Right ventricle myocardium superior (tissue), 1 donor: Measurements from ENCODE around the gene UBE2Q1. TPM values are rescaled to one million over a fixed set of nuclear protein-coding genes. Genes with fewer than 3 reads are reported as not detected.

ENCODE experiments used
- ATAC-seq: fragments of 200-7000 bp; cut with Tn5 transposase; one replicate; pipeline ENCODE4 v1.9.1; 2020; ENCODE audit warnings: mild to moderate bottlenecking; ENCODE audit not compliant: poor library complexity
- DNase-seq: peaks from one replicate; pipeline ENCODE4 v3.0.0-alpha.2; 2020
- intact Hi-C: fragments of 100-400 bp; cut with DNase I; formaldehyde crosslinking; loops from one replicate; pipeline ENCODE4 v1.11.2; 2022
- total RNA-seq: library from RNA; stranded (reverse); fragmentation: NEBNext Ultra II Directional; extraction: Animal tissue kit (Norgen Biotek cat#: 25700); gene quantifications from one replicate; pipeline ENCODE4 v1.2.1, GENCODE V29; 2021
- donor health status: DM: no; HTN: yes; CAD: no; lungs with severe emphysema.

The UBE2Q1 gene
- total RNA-seq, 1 donor from 2014 or later: 46.6 TPM

- intact Hi-C loops: no loop called here
- no peak for DNase-seq
- no peak for ATAC-seq
Observed at GRCh38 chr1:154529308-154529707, 29.2 kb downstream of the UBE2Q1 start.

- intact Hi-C loops: no loop called here
- ATAC-seq (no peak), DNase-seq (no peak)
Observed at GRCh38 chr1:154527192-154527591, 31.3 kb downstream of the UBE2Q1 start.

- no peak for ATAC-seq
- intact Hi-C loops: no loop called here
- DNase-seq: no peak
Observed at GRCh38 chr1:154524881-154525280, 33.6 kb downstream of the UBE2Q1 start.

GRCh38 chr1:154521695-154522094, 36.8 kb downstream of the UBE2Q1 start:
- intact Hi-C loops: no loop called here
- no peak for DNase-seq

GRCh38 chr1:154520333-154520732, 38.1 kb downstream of the UBE2Q1 start:
- peak; percentile 88 for ATAC-seq
- intact Hi-C loops: no loop called here
- no peak for DNase-seq

More at GRCh38 chr1:154521695-154522094, 36.8 kb downstream of the UBE2Q1 start:
- no peak for ATAC-seq

GRCh38 chr1:154519591-154519991, 38.9 kb downstream of the UBE2Q1 start:
- ATAC-seq (peak; percentile 71), DNase-seq (no peak)
- intact Hi-C loops: no loop called here

- intact Hi-C loops: no loop called here
- ATAC-seq: no peak
- no peak for DNase-seq
Observed at GRCh38 chr1:154517661-154518060, 40.8 kb downstream of the UBE2Q1 start.

- DNase-seq (no peak), ATAC-seq (no peak)
- intact Hi-C loops: no loop called here
Observed at GRCh38 chr1:154514066-154514553, 44.4 kb downstream of the UBE2Q1 start.

GRCh38 chr1:154512760-154513159, 45.7 kb downstream of the UBE2Q1 start:
- ATAC-seq (no peak), DNase-seq (no peak)
- intact Hi-C loops: no loop called here

GRCh38 chr1:154503898-154504297, 54.6 kb downstream of the UBE2Q1 start:
- DNase-seq: no peak
- no peak for ATAC-seq
- intact Hi-C loops: no loop called here

- peak; percentile 46 for DNase-seq
- intact Hi-C loops: no loop called here
- ATAC-seq: peak; percentile 58
Observed at GRCh38 chr1:154502744-154503115, 55.7 kb downstream of the UBE2Q1 start.

- intact Hi-C loops: no loop called here
- DNase-seq: peak; percentile 75
- ATAC-seq: peak; percentile 69
Observed at GRCh38 chr1:154502066-154502743, 56.3 kb downstream of the UBE2Q1 start, which contains the start of the genes SHE and TDRD10. SHE (minus strand) TSS chr1:154502412; CDS start chr1:154502026, 386 bp downstream. TDRD10 (plus strand) TSS chr1:154502219; CDS start chr1:154506904, 4,685 bp downstream.

- ATAC-seq: peak; percentile 84
- DNase-seq: peak; percentile 80
- intact Hi-C loops: no loop called here
Observed at GRCh38 chr1:154501423-154502065, 56.9 kb downstream of the UBE2Q1 start.

GRCh38 chr1:154500533-154500932, 57.9 kb downstream of the UBE2Q1 start:
- intact Hi-C loops: no loop called here
- ATAC-seq (no peak), DNase-seq (no peak)

- DNase-seq: no peak
- intact Hi-C loops: no loop called here
- no peak for ATAC-seq
Observed at GRCh38 chr1:154499446-154499845, 59.0 kb downstream of the UBE2Q1 start.

Other genes with a start within 250 kb of the UBE2Q1 start
- gene AQP10, start 237.6 kb downstream of the UBE2Q1 start, total RNA-seq: 0.08 TPM
- 11.0 TPM for gene ATP8B2, start 233.1 kb downstream of the UBE2Q1 start, total RNA-seq
- gene IL6R, start 153.3 kb downstream of the UBE2Q1 start, total RNA-seq: 10.3 TPM
- gene TDRD10, start 56.4 kb downstream of the UBE2Q1 start, total RNA-seq: 2.5 TPM
- gene SHE, start 56.2 kb downstream of the UBE2Q1 start, total RNA-seq: 11.0 TPM
- not detected for gene CHRNB2, start 9.1 kb upstream of the UBE2Q1 start, total RNA-seq
- 48.1 TPM for gene ADAR, start 49.5 kb upstream of the UBE2Q1 start, total RNA-seq